CD4-positive, alpha-beta T cell (primary cell): ENCODE data around the gene CLEC5A. TPM values are rescaled to one million over a fixed set of nuclear protein-coding genes. Genes with fewer than 3 reads are reported as not detected.
A peak's percentile ranks its signal among the peaks of the same experiment; 100 is the strongest.

Experiments used
- ATAC-seq: fragments of 200-7000 bp; cut with Tn5 transposase; one replicate; pipeline ENCODE4 v1.10.0; 2022; ENCODE audit warnings: mild to moderate bottlenecking; ENCODE audit not compliant: poor library complexity
- CTCF ChIA-PET: fragments of 350-600 bp; sonication (Branson Sonifier 250); formaldehyde crosslinking; loops from one replicate; lab custom pipeline; 2021; ENCODE audit warnings: antibody characterized with exemption, inconsistent platforms; lab: Charles Lee
- POLR2A ChIA-PET: fragments of 350-600 bp; sonication (Branson Sonifier 250); formaldehyde crosslinking; loops from one replicate; lab custom pipeline; 2021; ENCODE audit warnings: antibody characterized with exemption, inconsistent platforms; lab: Charles Lee
- DNase-seq, 14 experiments: peaks; one replicate each; pipeline ENCODE4 v3.0.0-alpha.2; 2013 to 2020; ENCODE audit warnings: mixed read lengths in 2 of 14
- H3K27ac ChIP-seq, 2 donors: one replicate each; pipeline versions ENCODE4 v1.5.1 to v1.7.0; 2013; ENCODE audit warnings: low read length in 2 of 2, low read depth in 1 of 2, mild to moderate bottlenecking in 1 of 2
- H3K27me3 ChIP-seq, 2 experiments: 1 replicate in 1 of 2; 2 replicates in 1 of 2; pipeline versions ENCODE4 v1.6.1 to v1.7.0; 2013; ENCODE audit warnings: low read length in 2 of 2, control low read depth in 1 of 2, mild to moderate bottlenecking in 1 of 2, moderate library complexity in 1 of 2; ENCODE audit not compliant: insufficient read depth in 2 of 2, control insufficient read depth in 1 of 2
- H3K36me3 ChIP-seq: one replicate; pipeline ENCODE4 v1.6.1; 2013; ENCODE audit warnings: low read length, control low read depth; ENCODE audit not compliant: insufficient read depth
- H3K4me1 ChIP-seq: one replicate; pipeline ENCODE4 v1.6.1; 2013; ENCODE audit warnings: low read length, control low read depth; ENCODE audit not compliant: insufficient read depth
- H3K4me3 ChIP-seq: one replicate; pipeline ENCODE4 v1.5.1; 2013; ENCODE audit warnings: mild to moderate bottlenecking, low read length, moderate library complexity
- H3K9me3 ChIP-seq, 2 experiments: 1 replicate in 1 of 2; 2 replicates in 1 of 2; pipeline versions ENCODE4 v1.6.1 to v1.7.0; 2013; ENCODE audit warnings: low read length in 2 of 2, mild to moderate bottlenecking in 2 of 2, control low read depth in 1 of 2, moderate library complexity in 1 of 2; ENCODE audit not compliant: control insufficient read depth in 1 of 2, insufficient read depth in 1 of 2
- H3K27ac Mint-ChIP-seq: one replicate; pipeline ENCODE4 v1.8.0; 2020; ENCODE audit warnings: mixed read lengths
- H3K27me3 Mint-ChIP-seq: one replicate; pipeline ENCODE4 v1.8.0; 2021; ENCODE audit warnings: mixed read lengths
- H3K36me3 Mint-ChIP-seq: one replicate; pipeline ENCODE4 v1.8.0; 2021; ENCODE audit warnings: low read depth, mixed read lengths
- H3K4me1 Mint-ChIP-seq: one replicate; pipeline ENCODE4 v1.8.0; 2021; ENCODE audit warnings: low read depth, mixed read lengths
- H3K4me3 Mint-ChIP-seq: one replicate; pipeline ENCODE4 v1.8.0; 2020; ENCODE audit warnings: mild to moderate bottlenecking, mixed read lengths
- H3K9me3 Mint-ChIP-seq: one replicate; pipeline ENCODE4 v1.8.0; 2020; ENCODE audit warnings: mixed read lengths
- CTCF ChIP-seq: fragments of 200-600 bp; IDR thresholded peaks from one replicate; pipeline ENCODE4 v1.8.0; 2022; ENCODE audit warnings: antibody characterized with exemption, mild to moderate bottlenecking
- intact Hi-C, 2 experiments: fragments of 100-400 bp; cut with DNase I in 1 of 2; cut with micrococcal nuclease in 1 of 2; formaldehyde crosslinking; loops; one replicate each; pipeline versions ENCODE4 v1.15.1 to v1.9.0; 2023 to 2025; cut with DNase I, micrococcal nuclease
- total RNA-seq, 174 experiments: library from RNA in 2 of 174; stranded (reverse) in 2 of 174; gene quantifications; one replicate each; pipeline ENCODE4 v1.2.3 and lab custom pipeline; 2021 to 2026

CLEC5A gene
- total RNA-seq, 2 experiments from 2014 or later: not detected

DNA sequence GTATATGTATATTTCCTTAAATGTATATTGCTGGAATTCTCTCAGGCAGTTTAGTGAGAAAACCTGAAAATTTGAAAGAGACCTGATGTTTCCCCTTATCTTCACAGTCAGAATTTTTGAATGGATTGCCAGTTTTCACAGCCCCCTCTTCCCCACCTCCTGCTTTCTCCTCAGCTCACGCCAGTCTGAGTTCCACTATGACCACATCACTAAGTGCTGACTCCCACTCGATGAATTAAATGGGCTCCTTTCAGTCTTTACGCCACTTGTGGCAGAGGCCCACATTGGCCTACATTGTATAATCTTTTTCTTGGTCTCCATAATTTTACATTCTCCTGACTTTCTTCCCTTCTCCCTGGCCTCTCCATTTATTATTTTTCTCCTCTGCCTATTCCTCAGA is 3.1 kb upstream of the CLEC5A start:
- Histone ChIP-seq H3K27me3 (no peaks in the 10 kb centered on the region), H3K4me3 (no peak overlapping the region), H3K36me3 (no peaks in the 10 kb centered on the region), H3K4me1 (no peaks in the 10 kb centered on the region), H3K9me3 (no peaks in the 10 kb centered on the region), H3K27ac (no peak overlapping the region)
- TF ChIP-seq CTCF: no peak
- Mint-ChIP-seq H3K4me1 (no peaks in the 10 kb centered on the region), H3K9me3 (no peaks in the 10 kb centered on the region), H3K4me3 (no peak overlapping the region), H3K27me3 (no peaks in the 10 kb centered on the region), H3K36me3 (no peaks in the 10 kb centered on the region), H3K27ac (no peak overlapping the region)
- intact Hi-C loops: no loop called here
- DNase-seq: no peak
- ChIA-PET POLR2A (no interaction called here), CTCF (no interaction called here)
- ATAC-seq: no peak

- H3K27me3 ChIP-seq: no peaks in the 10 kb centered on the region
- no peak overlapping the region for H3K4me3 ChIP-seq
- no peaks in the 10 kb centered on the region for H3K36me3 ChIP-seq
- POLR2A ChIA-PET: no interaction called here
- Mint-ChIP-seq H3K27ac (no peak overlapping the region), H3K9me3 (no peaks in the 10 kb centered on the region), H3K4me1 (no peaks in the 10 kb centered on the region), H3K27me3 (no peaks in the 10 kb centered on the region), H3K36me3 (no peaks in the 10 kb centered on the region), H3K4me3 (no peak overlapping the region)
- intact Hi-C loops: no loop called here
- no peak for ATAC-seq
- no peaks in the 10 kb centered on the region for H3K4me1 ChIP-seq
- CTCF ChIA-PET: no interaction called here
- H3K9me3 ChIP-seq: no peaks in the 10 kb centered on the region
- H3K27ac ChIP-seq: no peak overlapping the region
- TF ChIP-seq CTCF: no peak
- DNase-seq: peak in 1 of 14 experiments; percentile 19
Measured at GRCh38 chr7:141949451-141949850, 2.7 kb upstream of the CLEC5A start.

DNA sequence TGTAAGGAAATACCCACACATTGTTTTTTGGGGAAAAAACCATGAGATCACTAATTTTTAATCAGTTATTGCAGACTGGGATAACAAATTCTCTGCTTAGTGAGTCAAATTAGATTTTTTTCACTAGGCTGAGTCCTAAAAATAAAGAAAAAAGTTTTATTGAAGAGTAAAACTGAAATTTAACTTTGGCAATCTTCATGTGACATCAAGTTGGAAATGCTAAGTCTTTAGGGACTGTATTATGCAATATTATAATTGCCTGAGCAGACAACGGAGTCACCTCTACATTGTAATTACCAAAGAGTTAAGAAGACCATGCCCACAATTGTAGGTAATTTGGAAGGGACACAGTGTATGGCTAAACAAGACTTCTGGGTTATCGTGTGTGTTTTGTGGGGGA is 2.2 kb upstream of the CLEC5A start:
- H3K4me3 Mint-ChIP-seq: no peak overlapping the region
- H3K27ac ChIP-seq: no peak overlapping the region
- intact Hi-C loops: no loop called here
- H3K36me3 ChIP-seq: no peaks in the 10 kb centered on the region
- no peak for TF ChIP-seq CTCF
- H3K27me3 Mint-ChIP-seq: no peaks in the 10 kb centered on the region
- DNase-seq: no peak
- POLR2A ChIA-PET: no interaction called here
- H3K27ac Mint-ChIP-seq: no peak overlapping the region
- CTCF ChIA-PET: no interaction called here
- H3K36me3 Mint-ChIP-seq: no peaks in the 10 kb centered on the region
- H3K9me3 ChIP-seq: no peaks in the 10 kb centered on the region
- H3K9me3 Mint-ChIP-seq: no peaks in the 10 kb centered on the region
- no peaks in the 10 kb centered on the region for H3K4me1 ChIP-seq
- ATAC-seq: no peak
- no peaks in the 10 kb centered on the region for H3K4me1 Mint-ChIP-seq
- H3K27me3 ChIP-seq: no peaks in the 10 kb centered on the region
- no peak overlapping the region for H3K4me3 ChIP-seq
